HG03025 (cell line): ENCODE measurements around the gene CYTH1.

ENCODE experiments used
- ATAC-seq: cut with Tn5 transposase; IDR thresholded peaks from one replicate; pipeline ENCODE4 v1.9.1; 2021; ENCODE audit warnings: mild to moderate bottlenecking, moderate library complexity; ENCODE audit not compliant: unreplicated experiment, low FRiP score

CYTH1 gene

GRCh38 chr17:78696016-78696982 lies 85.8 kb downstream of the CYTH1 start:
- no peak for ATAC-seq

GRCh38 chr17:78694805-78695531 lies 87.1 kb downstream of the CYTH1 start:
- no peak for ATAC-seq

GRCh38 chr17:78693346-78694083 lies 88.6 kb downstream of the CYTH1 start:
- ATAC-seq, result no peak

- no peak for ATAC-seq
Observed at GRCh38 chr17:78692460-78693010, 89.5 kb downstream of the CYTH1 start.

- ATAC-seq, result no peak
Observed at GRCh38 chr17:78689029-78689428, 93.0 kb downstream of the CYTH1 start.

GRCh38 chr17:78687944-78688343 lies 94.1 kb downstream of the CYTH1 start:
- ATAC-seq, result no peak

GRCh38 chr17:78687125-78687524 lies 94.9 kb downstream of the CYTH1 start:
- no peak for ATAC-seq

GRCh38 chr17:78684026-78684425 lies 98.0 kb downstream of the CYTH1 start:
- ATAC-seq, result no peak

- no peak for ATAC-seq
Observed at GRCh38 chr17:78683408-78683961, 98.6 kb downstream of the CYTH1 start.

GRCh38 chr17:78682363-78682762 lies 99.7 kb downstream of the CYTH1 start:
- ATAC-seq, result no peak

GRCh38 chr17:78680436-78680835 lies 101.6 kb downstream of the CYTH1 start:
- no peak for ATAC-seq

- no peak for ATAC-seq
Observed at GRCh38 chr17:78679495-78680395, 102.3 kb downstream of the CYTH1 start.

- no peak for ATAC-seq
Observed at GRCh38 chr17:78678711-78679110, 103.4 kb downstream of the CYTH1 start.

GRCh38 chr17:78678222-78678557 lies 103.9 kb downstream of the CYTH1 start:
- no peak for ATAC-seq

GRCh38 chr17:78677303-78678221 lies 104.5 kb downstream of the CYTH1 start:
- ATAC-seq, result no peak

GRCh38 chr17:78676412-78677302 lies 105.4 kb downstream of the CYTH1 start:
- ATAC-seq, result no peak

- no peak for ATAC-seq
Observed at GRCh38 chr17:78675836-78676235, 106.2 kb downstream of the CYTH1 start.

GRCh38 chr17:78675316-78675616 lies 106.8 kb downstream of the CYTH1 start:
- ATAC-seq, result no peak
